Transverse colon (tissue), 3 donors: ENCODE measurements around the gene ACAD9.

Experiments used
- EP300 ChIP-seq: sonication (generic); formaldehyde crosslinking; IDR thresholded peaks from one replicate; pipeline ENCODE4 v1.6.1; 2017; ENCODE audit warnings: antibody characterized with exemption, low read depth
- POLR2A ChIP-seq: fragments of 450-650 bp; IDR thresholded peaks from one replicate; pipeline ENCODE4 v1.6.1; 2016; ENCODE audit warnings: antibody characterized with exemption, mild to moderate bottlenecking, moderate library complexity
- TF ChIP-seq, protein P1 (sequence below), 5 experiments: fragments of 200-600 bp in 3 of 5; fragments of 450-650 bp in 2 of 5; sonication (generic) in 3 of 5; IDR thresholded peaks; 1 replicate in 2 of 5; 2 replicates in 3 of 5; pipeline ENCODE4 v1.5.1; 2016 to 2017; ENCODE audit warnings: antibody characterized with exemption in 5 of 5, inconsistent platforms in 3 of 5, mild to moderate bottlenecking in 2 of 5, moderate library complexity in 1 of 5

DNA sequence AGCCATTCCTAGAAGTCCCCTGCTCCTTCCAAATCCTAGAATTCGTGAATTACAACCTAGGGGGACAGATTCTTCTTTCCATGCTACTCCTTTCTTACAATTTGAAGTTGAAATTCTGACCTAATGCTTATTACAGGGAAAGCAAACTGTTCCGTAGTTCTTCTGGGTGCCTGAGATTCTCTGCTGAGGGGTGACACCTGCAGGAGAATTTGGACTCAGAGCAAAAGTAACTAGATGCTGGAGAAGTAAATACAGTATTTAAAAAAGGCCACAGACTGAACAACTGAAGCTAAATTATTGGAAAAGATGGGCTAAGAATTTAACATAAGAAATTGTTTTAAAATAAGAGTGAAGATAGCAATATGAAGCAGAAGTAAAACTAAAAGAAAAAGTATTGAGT is 37.9 kb downstream of the ACAD9 start:
- TF ChIP-seq, protein P1, sequence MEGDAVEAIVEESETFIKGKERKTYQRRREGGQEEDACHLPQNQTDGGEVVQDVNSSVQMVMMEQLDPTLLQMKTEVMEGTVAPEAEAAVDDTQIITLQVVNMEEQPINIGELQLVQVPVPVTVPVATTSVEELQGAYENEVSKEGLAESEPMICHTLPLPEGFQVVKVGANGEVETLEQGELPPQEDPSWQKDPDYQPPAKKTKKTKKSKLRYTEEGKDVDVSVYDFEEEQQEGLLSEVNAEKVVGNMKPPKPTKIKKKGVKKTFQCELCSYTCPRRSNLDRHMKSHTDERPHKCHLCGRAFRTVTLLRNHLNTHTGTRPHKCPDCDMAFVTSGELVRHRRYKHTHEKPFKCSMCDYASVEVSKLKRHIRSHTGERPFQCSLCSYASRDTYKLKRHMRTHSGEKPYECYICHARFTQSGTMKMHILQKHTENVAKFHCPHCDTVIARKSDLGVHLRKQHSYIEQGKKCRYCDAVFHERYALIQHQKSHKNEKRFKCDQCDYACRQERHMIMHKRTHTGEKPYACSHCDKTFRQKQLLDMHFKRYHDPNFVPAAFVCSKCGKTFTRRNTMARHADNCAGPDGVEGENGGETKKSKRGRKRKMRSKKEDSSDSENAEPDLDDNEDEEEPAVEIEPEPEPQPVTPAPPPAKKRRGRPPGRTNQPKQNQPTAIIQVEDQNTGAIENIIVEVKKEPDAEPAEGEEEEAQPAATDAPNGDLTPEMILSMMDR (IDR thresholded peaks at IDR 0.05) = no peak
- TF ChIP-seq EP300 (no peak), POLR2A (no peak)
